Endothelial cell of umbilical vein (primary cell): ENCODE results near the gene OTULIN. TPM values are rescaled to one million over a fixed set of nuclear protein-coding genes. Genes with fewer than 3 reads are reported as not detected.

Experiments
- BruUV-seq: library from RNA; stranded (reverse); fragments of 400-500 nt; replicated peaks from 2 replicates; lab custom pipeline; 2021; lab: Mats Ljungman, UMichigan
- CTCF ChIA-PET: fragments of 300-600, 350-600 bp; sonication (Branson Sonifier 250); formaldehyde crosslinking; loops from one replicate; lab custom pipeline; 2021; ENCODE audit warnings: antibody characterized with exemption, inconsistent platforms; lab: Charles Lee
- POLR2A ChIA-PET: fragments of 300-600, 350-600 bp; sonication (Branson Sonifier 250); formaldehyde crosslinking; loops from one replicate; lab custom pipeline; 2021; ENCODE audit warnings: antibody characterized with exemption, inconsistent platforms; lab: Charles Lee
- DNase-seq: peaks from one replicate; pipeline ENCODE4 v3.0.0-alpha.2; 2011; ENCODE audit warnings: low read depth, low spot score
- FAIRE-seq: peaks from 2 replicates; lab custom pipeline; 2011; peaks lifted over from hg19 to GRCh38; lab: Jason Lieb, UNC
- H2AFZ ChIP-seq: 2 replicates; pipeline ENCODE4 v1.6.0; 2012; ENCODE audit warnings: low read depth, low read length, control low read depth, inconsistent platforms
- H3K27ac ChIP-seq: 2 replicates; pipeline ENCODE4 v1.5.1; 2011; ENCODE audit warnings: low read depth, mild to moderate bottlenecking, control low read depth, low read length, moderate library complexity; ENCODE audit not compliant: insufficient read depth
- H3K27me3 ChIP-seq, 2 experiments: 2 replicates each; pipeline versions ENCODE4 v1.6.0 to v1.6.1; 2011; ENCODE audit warnings: low read length in 2 of 2, mixed read lengths in 1 of 2; ENCODE audit not compliant: control insufficient read depth in 2 of 2, insufficient read depth in 2 of 2
- H3K36me3 ChIP-seq, 2 experiments: 2 replicates in 1 of 2; 3 replicates in 1 of 2; pipeline ENCODE4 v1.5.1; 2011; ENCODE audit warnings: low read length in 2 of 2, mild to moderate bottlenecking in 1 of 2, moderate library complexity in 1 of 2; ENCODE audit not compliant: control insufficient read depth in 2 of 2, insufficient read depth in 2 of 2; ENCODE audit errors: extremely low read depth in 1 of 2
- H3K4me1 ChIP-seq: 3 replicates; pipeline ENCODE4 v1.5.1; 2011; ENCODE audit warnings: mild to moderate bottlenecking, low read length; ENCODE audit not compliant: control insufficient read depth, insufficient read depth; ENCODE audit errors: extremely low read depth
- H3K4me2 ChIP-seq: 2 replicates; pipeline ENCODE4 v1.6.1; 2011; ENCODE audit warnings: low read length, control low read depth, mixed read lengths; ENCODE audit not compliant: insufficient read depth
- H3K4me3 ChIP-seq, 3 experiments: fragments of 200-600 bp in 1 of 3; sonication (generic), shearing (Covaris generic) in 1 of 3; replicated peaks in 1 of 3; 2 replicates each; pipeline ENCODE4 v1.5.1; 2011 to 2016; ENCODE audit warnings: control low read depth in 3 of 3, low read length in 3 of 3, mild to moderate bottlenecking in 2 of 3, inconsistent platforms in 1 of 3, low read depth in 1 of 3, moderate library complexity in 1 of 3; ENCODE audit not compliant: insufficient read depth in 1 of 3
- H3K79me2 ChIP-seq: 2 replicates; pipeline ENCODE4 v1.6.0; 2012; ENCODE audit warnings: low read length, inconsistent platforms; ENCODE audit not compliant: control insufficient read depth, insufficient read depth
- H3K9ac ChIP-seq: replicated peaks from 2 replicates; pipeline ENCODE3; 2011; ENCODE audit warnings: low read length, control low read depth; ENCODE audit not compliant: insufficient read depth; ENCODE audit errors: extremely low read depth
- H3K9me1 ChIP-seq: replicated peaks from 3 replicates; pipeline ENCODE4 v1.6.0; 2011; ENCODE audit warnings: mild to moderate bottlenecking, low read length; ENCODE audit not compliant: control insufficient read depth, insufficient read depth; ENCODE audit errors: extremely low read depth
- H3K9me3 ChIP-seq: replicated peaks from 2 replicates; pipeline ENCODE4 v1.5.1; 2012; ENCODE audit warnings: low read length, inconsistent platforms; ENCODE audit not compliant: control insufficient read depth, insufficient read depth
- H4K20me1 ChIP-seq: replicated peaks from 2 replicates; pipeline ENCODE3; 2011; ENCODE audit warnings: mild to moderate bottlenecking, low read length; ENCODE audit not compliant: control insufficient read depth, insufficient read depth; ENCODE audit errors: extremely low read depth
- EZH2 ChIP-seq: IDR thresholded peaks from 2 replicates; pipeline ENCODE4 v1.6.1; 2012; ENCODE audit warnings: borderline replicate concordance, low read depth, mild to moderate bottlenecking, moderate library complexity, low read length, inconsistent platforms; ENCODE audit not compliant: severe bottlenecking
- FOS ChIP-seq: IDR thresholded peaks from 2 replicates; pipeline ENCODE4 v1.6.1; 2011; ENCODE audit warnings: mild to moderate bottlenecking, low read length, moderate library complexity, borderline replicate concordance; ENCODE audit not compliant: insufficient read depth
- GATA2 ChIP-seq: IDR thresholded peaks from 2 replicates; pipeline ENCODE4 v1.7.0; 2011; ENCODE audit warnings: low read depth, mild to moderate bottlenecking, moderate library complexity, mixed read lengths, low read length; ENCODE audit not compliant: insufficient read length, insufficient read depth
- JUN ChIP-seq: IDR thresholded peaks from 2 replicates; pipeline ENCODE4 v1.6.1; 2011; ENCODE audit warnings: borderline replicate concordance, low read depth; ENCODE audit not compliant: insufficient read length, insufficient read depth
- MYC ChIP-seq: IDR thresholded peaks from one replicate; pipeline ENCODE4 v1.6.1; 2011; ENCODE audit warnings: mild to moderate bottlenecking, low read depth, low read length
- POLR2A ChIP-seq: IDR thresholded peaks from 2 replicates; pipeline ENCODE4 v1.6.1; 2012; ENCODE audit warnings: low read depth, mild to moderate bottlenecking, control low read depth, low read length
- POLR2AphosphoS5 ChIP-seq: IDR thresholded peaks from 2 replicates; pipeline ENCODE4 v1.6.1; 2012; ENCODE audit warnings: low read depth, mild to moderate bottlenecking, control low read depth, low read length, moderate library complexity; ENCODE audit not compliant: insufficient read depth
- dilution Hi-C: fragments of 300-500 bp; cut with MboI; formaldehyde crosslinking; loops from one replicate; pipeline ENCODE4 v1.15.0; 2019; ENCODE audit warnings: low sequenced_read_pairs; ENCODE audit not compliant: extremely low pct_ligation_motif_present
- intact Hi-C: fragments of 100-400 bp; cut with micrococcal nuclease; formaldehyde crosslinking; loops from one replicate; pipeline ENCODE4 v1.10.0; 2022
- polyA plus RNA-seq, 4 experiments: library from polyadenylated mRNA; depleted of rRNA in 3 of 4; stranded (reverse) in 3 of 4; unstranded in 1 of 4; fragments of >200 nt; gene quantifications; 2 replicates each; pipeline versions ENCODE4 v1.2.1 to v1.2.3, GENCODE V29; 2011 to 2012; ENCODE audit warnings: missing spikeins in 1 of 4
- total RNA-seq: library from RNA; stranded (reverse); gene quantifications from 2 replicates; pipeline ENCODE4 v1.2.3, GENCODE V29; 2021
- TF ChIP-seq, protein P1 (sequence below): IDR thresholded peaks from 2 replicates; pipeline ENCODE4 v1.6.1; 2011; ENCODE audit not compliant: insufficient read depth, insufficient read length
- TF ChIP-seq, protein P2 (sequence below), 2 donors: IDR thresholded peaks; 1 replicate in 1 of 2; 2 replicates in 1 of 2; pipeline ENCODE4 v1.5.1; 2011; ENCODE audit warnings: low read length in 2 of 2, mild to moderate bottlenecking in 2 of 2, moderate library complexity in 2 of 2, control low read depth in 1 of 2, inconsistent platforms in 1 of 2, low read depth in 1 of 2; ENCODE audit not compliant: insufficient read depth in 1 of 2; ENCODE audit errors: extremely low read depth in 1 of 2

OTULIN gene
- total and polyA plus RNA-seq, 2 donors (not counting 3 experiments of a cell fraction or from before 2014, with no cell fraction given): 7.8 to 30.2 TPM

DNA sequence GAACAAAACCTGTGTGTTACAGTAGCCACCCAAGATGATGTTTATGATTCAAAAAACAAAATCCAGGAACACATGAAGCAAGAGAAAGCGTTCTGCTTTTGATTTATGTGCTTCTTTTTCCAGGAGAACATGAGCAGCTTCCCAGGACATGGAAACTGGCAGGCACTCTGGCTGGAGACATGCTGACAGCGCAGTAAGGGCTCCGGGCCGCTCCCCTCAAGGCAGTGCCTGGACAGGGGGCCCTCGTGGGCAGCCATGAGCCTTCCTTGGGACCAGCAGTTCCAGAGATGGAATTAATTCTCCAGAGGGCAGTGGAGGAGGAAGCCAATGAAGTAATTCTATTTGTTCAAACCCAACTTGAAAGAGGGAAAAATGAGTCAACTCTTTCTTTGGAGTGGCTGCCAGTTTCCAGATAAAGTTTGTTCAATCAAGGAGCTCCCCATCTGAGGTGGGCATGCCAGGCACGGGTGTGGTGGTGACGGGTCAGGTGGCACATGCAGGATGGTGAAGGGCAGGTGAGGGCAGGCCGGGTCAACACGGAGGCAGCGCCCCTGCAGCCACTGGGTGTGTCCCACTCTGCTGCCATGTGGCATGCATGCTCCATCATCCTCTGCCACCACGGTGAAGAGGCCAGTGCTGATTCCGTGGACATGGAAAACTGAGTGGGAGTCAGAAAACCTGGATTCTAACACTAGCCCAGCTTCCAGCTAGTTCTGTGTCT is 83.8 kb downstream of the OTULIN start:
- H4K20me1 ChIP-seq: no peaks in the 10 kb centered on the region
- no peak for TF ChIP-seq POLR2A
- TF ChIP-seq EZH2: no peak
- TF ChIP-seq GATA2: no peak
- TF ChIP-seq, protein P1, sequence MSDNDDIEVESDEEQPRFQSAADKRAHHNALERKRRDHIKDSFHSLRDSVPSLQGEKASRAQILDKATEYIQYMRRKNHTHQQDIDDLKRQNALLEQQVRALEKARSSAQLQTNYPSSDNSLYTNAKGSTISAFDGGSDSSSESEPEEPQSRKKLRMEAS: no peak
- TF ChIP-seq, protein P2, sequence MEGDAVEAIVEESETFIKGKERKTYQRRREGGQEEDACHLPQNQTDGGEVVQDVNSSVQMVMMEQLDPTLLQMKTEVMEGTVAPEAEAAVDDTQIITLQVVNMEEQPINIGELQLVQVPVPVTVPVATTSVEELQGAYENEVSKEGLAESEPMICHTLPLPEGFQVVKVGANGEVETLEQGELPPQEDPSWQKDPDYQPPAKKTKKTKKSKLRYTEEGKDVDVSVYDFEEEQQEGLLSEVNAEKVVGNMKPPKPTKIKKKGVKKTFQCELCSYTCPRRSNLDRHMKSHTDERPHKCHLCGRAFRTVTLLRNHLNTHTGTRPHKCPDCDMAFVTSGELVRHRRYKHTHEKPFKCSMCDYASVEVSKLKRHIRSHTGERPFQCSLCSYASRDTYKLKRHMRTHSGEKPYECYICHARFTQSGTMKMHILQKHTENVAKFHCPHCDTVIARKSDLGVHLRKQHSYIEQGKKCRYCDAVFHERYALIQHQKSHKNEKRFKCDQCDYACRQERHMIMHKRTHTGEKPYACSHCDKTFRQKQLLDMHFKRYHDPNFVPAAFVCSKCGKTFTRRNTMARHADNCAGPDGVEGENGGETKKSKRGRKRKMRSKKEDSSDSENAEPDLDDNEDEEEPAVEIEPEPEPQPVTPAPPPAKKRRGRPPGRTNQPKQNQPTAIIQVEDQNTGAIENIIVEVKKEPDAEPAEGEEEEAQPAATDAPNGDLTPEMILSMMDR (IDR thresholded peaks at IDR 0.05; ENCODE audit: extremely low read depth in 1 of 2, insufficient read depth in 1 of 2, low read depth in 1 of 2, low read length in 2 of 2): no peak
- no peak for TF ChIP-seq JUN
- TF ChIP-seq FOS: no peak
- no peak for TF ChIP-seq POLR2AphosphoS5
- TF ChIP-seq MYC: no peak
- ChIA-PET POLR2A (no interaction called here), CTCF (no interaction called here)
- dilution Hi-C loops (loop anchor here (25.0 kb wide), 1 partner anchor 264 kb away; no protein-coding TSS in a partner anchor), intact Hi-C loops (no loop called here)
- H2AFZ ChIP-seq: no peak overlapping the region
- DNase-seq: no peak
- H3K36me3 ChIP-seq: no peaks in the 10 kb centered on the region
- no peak overlapping the region for H3K27ac ChIP-seq
- no peaks in the 10 kb centered on the region for H3K9me3 ChIP-seq
- no peaks in the 10 kb centered on the region for H3K27me3 ChIP-seq
- FAIRE-seq: no peak
- H3K9me1 ChIP-seq: no peaks in the 10 kb centered on the region
- H3K9ac ChIP-seq: no peak overlapping the region
- no TSS peak for BruUV-seq
- peaks cover 4% of the 10 kb centered on the region for H3K4me1 ChIP-seq
- no peaks in the 10 kb centered on the region for H3K79me2 ChIP-seq
- H3K4me3 ChIP-seq: no peak overlapping the region
- no peak overlapping the region for H3K4me2 ChIP-seq

Other genes with a start within 250 kb of the OTULIN start
- 0.37 and 0.42 TPM in 2 replicates for gene OTULINL, start 82.9 kb upstream of the OTULIN start, total RNA-seq
- 0.03 and 0.08 TPM in 2 replicates for gene OTULINL, start 82.9 kb upstream of the OTULIN start, polyA plus RNA-seq
- gene ANKH, start 207.1 kb downstream of the OTULIN start, total RNA-seq: 31.4 and 39.5 TPM in 2 replicates
- 12.7 and 14.1 TPM in 2 replicates for gene ANKH, start 207.1 kb downstream of the OTULIN start, polyA plus RNA-seq